Breast epithelium (tissue), 4 donors: ENCODE measurements around the gene PPM1D. TPM values are rescaled to one million over a fixed set of nuclear protein-coding genes. Genes with fewer than 3 reads are reported as not detected.
A peak's percentile ranks its signal among the peaks of the same experiment; 100 is the strongest.

Source experiments
- DNase-seq, 2 donors: peaks; one replicate each; pipeline ENCODE4 v3.0.0-alpha.2; 2019; ENCODE audit warnings: low spot score in 2 of 2
- H3K27ac ChIP-seq, 2 donors: fragments of 200-600 bp; sonication (generic) in 1 of 2; one replicate each; pipeline ENCODE4 v1.5.1; 2016 to 2019; ENCODE audit warnings: mild to moderate bottlenecking in 1 of 2
- H3K27me3 ChIP-seq, 2 donors: fragments of 200-600 bp; sonication (generic) in 1 of 2; one replicate each; pipeline versions ENCODE4 v1.5.1 to v1.6.0; 2017 to 2019; ENCODE audit warnings: control low read depth in 1 of 2, mild to moderate bottlenecking in 1 of 2
- H3K36me3 ChIP-seq: fragments of 200-600 bp; one replicate; pipeline ENCODE4 v1.5.1; 2019
- H3K4me1 ChIP-seq, 2 donors: fragments of 200-600 bp; sonication (generic); one replicate each; pipeline ENCODE4 v1.5.1; 2016 to 2019; ENCODE audit warnings: control low read depth in 1 of 2
- H3K4me3 ChIP-seq, 3 donors: fragments of 200-600 bp; sonication (generic); 1 replicate in 2 of 3; 2 replicates in 1 of 3; pipeline ENCODE4 v1.5.1; 2016 to 2019; ENCODE audit warnings: mild to moderate bottlenecking in 3 of 3, moderate library complexity in 2 of 3
- H3K9me3 ChIP-seq, 2 donors: fragments of 200-600 bp; sonication (generic) in 1 of 2; one replicate each; pipeline ENCODE4 v1.5.1; 2016 to 2019; ENCODE audit warnings: control low read depth in 1 of 2
- CTCF ChIP-seq, 3 donors: fragments of 450-650 bp; IDR thresholded peaks; one replicate each; pipeline ENCODE4 v1.5.1; 2016 to 2017; ENCODE audit warnings: antibody characterized with exemption in 3 of 3, mild to moderate bottlenecking in 3 of 3, moderate library complexity in 3 of 3
- POLR2A ChIP-seq: fragments of 450-650 bp; IDR thresholded peaks from one replicate; pipeline ENCODE4 v1.6.1; 2016; ENCODE audit warnings: antibody characterized with exemption, mild to moderate bottlenecking, moderate library complexity
- POLR2AphosphoS5 ChIP-seq, 3 donors: sonication (generic); formaldehyde crosslinking; IDR thresholded peaks; one replicate each; pipeline ENCODE4 v1.6.1; 2017; ENCODE audit warnings: antibody characterized with exemption in 3 of 3
- intact Hi-C: fragments of 100-400 bp; cut with DNase I; formaldehyde crosslinking; loops from one replicate; pipeline ENCODE4 v1.15.1; 2023; ENCODE audit warnings: low total_unique reads
- total RNA-seq, 3 donors: library from RNA; depleted of rRNA; stranded (reverse); fragments of >200 nt; gene quantifications; one replicate each; pipeline ENCODE4 v1.1.0, GENCODE V29; 2016

The PPM1D gene
- total RNA-seq, 3 donors from 2014 or later: 12.3 to 19.6 (median 14.7) TPM

GRCh38 chr17:60565233-60565632 is 34.8 kb upstream of the PPM1D start:
- no peak overlapping the region for H3K4me3 ChIP-seq
- H3K27me3 ChIP-seq: no peaks in the 10 kb centered on the region
- no peak for TF ChIP-seq CTCF (IDR thresholded peaks at IDR 0.05)
- no peak for TF ChIP-seq POLR2AphosphoS5 (IDR thresholded peaks at IDR 0.05)
- TF ChIP-seq POLR2A: no peak
- intact Hi-C loops: no loop called here
- no peak overlapping the region for H3K27ac ChIP-seq
- DNase-seq: no peak
- H3K4me1 ChIP-seq: no peaks in the 10 kb centered on the region
- no peaks in the 10 kb centered on the region for H3K36me3 ChIP-seq
- H3K9me3 ChIP-seq: no peaks in the 10 kb centered on the region

- no peaks in the 10 kb centered on the region for H3K4me1 ChIP-seq
- TF ChIP-seq POLR2A (no peak), CTCF (IDR thresholded peaks at IDR 0.05) (no peak), POLR2AphosphoS5 (IDR thresholded peaks at IDR 0.05) (peak in 1 of 3 donors; percentile 24)
These were observed 26.5 kb upstream of the PPM1D start for GRCh38 chr17:60573236-60574051.

GRCh38 chr17:60577147-60577915 is 22.7 kb upstream of the PPM1D start:
- Histone ChIP-seq H3K9me3 (no peaks in the 10 kb centered on the region), H3K4me1 (no peaks in the 10 kb centered on the region), H3K27ac (peak overlapping the region; percentile 22 to 51), H3K27me3 (no peaks in the 10 kb centered on the region), H3K4me3 (peak overlapping the region; percentile 24 to 44 (median 43)), H3K36me3 (no peaks in the 10 kb centered on the region)
- no peak for DNase-seq
- TF ChIP-seq POLR2AphosphoS5 (IDR thresholded peaks at IDR 0.05) (peak in 1 of 3 donors; percentile 11), POLR2A (no peak)
- intact Hi-C loops: no loop called here

More at GRCh38 chr17:60573236-60574051, 26.5 kb upstream of the PPM1D start:
- Histone ChIP-seq H3K4me3 (no peak overlapping the region), H3K27me3 (no peaks in the 10 kb centered on the region), H3K9me3 (no peaks in the 10 kb centered on the region), H3K27ac (peak overlapping the region in 1 of 2 donors; percentile 82), H3K36me3 (no peaks in the 10 kb centered on the region)
- DNase-seq: no peak
- intact Hi-C loops: loop anchor here (2.0 kb wide), 1 partner anchor 39 kb away; no protein-coding TSS in a partner anchor

GRCh38 chr17:60579090-60579489 is 20.9 kb upstream of the PPM1D start:
- TF ChIP-seq POLR2AphosphoS5 (IDR thresholded peaks at IDR 0.05) (no peak), POLR2A (no peak), CTCF (IDR thresholded peaks at IDR 0.05) (no peak)
- H3K27ac ChIP-seq: no peak overlapping the region
- H3K4me1 ChIP-seq: no peaks in the 10 kb centered on the region
- DNase-seq: no peak
- H3K4me3 ChIP-seq: no peak overlapping the region
- intact Hi-C loops: no loop called here
- no peaks in the 10 kb centered on the region for H3K36me3 ChIP-seq
- H3K27me3 ChIP-seq: no peaks in the 10 kb centered on the region
- no peaks in the 10 kb centered on the region for H3K9me3 ChIP-seq

GRCh38 chr17:60579551-60579950 is 20.4 kb upstream of the PPM1D start:
- Histone ChIP-seq H3K4me3 (no peak overlapping the region), H3K9me3 (no peaks in the 10 kb centered on the region), H3K27ac (peak overlapping the region in 1 of 2 donors; percentile 38), H3K36me3 (no peaks in the 10 kb centered on the region), H3K27me3 (no peaks in the 10 kb centered on the region), H3K4me1 (no peaks in the 10 kb centered on the region)
- no peak for TF ChIP-seq POLR2A
- no peak for TF ChIP-seq POLR2AphosphoS5 (IDR thresholded peaks at IDR 0.05)
- TF ChIP-seq CTCF (IDR thresholded peaks at IDR 0.05): no peak
- no peak for DNase-seq
- intact Hi-C loops: no loop called here
